ENCODE results near the gene TYROBP.

TYROBP gene

DNA sequence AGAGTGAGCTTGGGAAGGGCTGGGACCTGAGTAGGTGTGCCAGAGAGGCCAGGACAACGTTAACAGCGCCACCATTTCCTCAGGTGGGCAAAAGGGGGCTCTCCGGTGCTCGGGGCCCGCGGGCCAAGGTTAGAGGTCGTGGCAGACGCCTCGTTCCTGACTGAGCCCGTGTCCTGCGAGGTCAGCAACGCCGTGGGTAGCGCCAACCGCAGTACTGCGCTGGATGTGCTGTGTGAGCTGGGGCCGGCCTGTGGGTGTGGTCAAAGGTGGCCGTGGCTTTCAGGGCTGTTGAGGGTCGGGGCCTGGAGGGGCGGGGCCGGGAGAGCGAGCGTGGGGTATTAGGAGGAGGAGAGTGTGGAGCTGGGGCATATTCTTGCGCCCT is 47.7 kb downstream of the TYROBP start:
- no peak overlapping the region for H2AFZ ChIP-seq (ENCODE audit: low read length)
- H3K27me3 ChIP-seq (ENCODE audit: insufficient read depth, low read length, poor library complexity, severe bottlenecking): no peaks in the 10 kb centered on the region
- no peaks in the 10 kb centered on the region for H3K9me3 ChIP-seq (ENCODE audit: insufficient read depth, low read depth, low read length)
- H3K9me2 ChIP-seq (replicated peaks; ENCODE audit: low read depth, low read length): no peaks in the 10 kb centered on the region
- H3K4me1 ChIP-seq (ENCODE audit: insufficient read depth, low read length, poor library complexity, severe bottlenecking): peaks cover 4% of the 10 kb centered on the region
- no peaks in the 10 kb centered on the region for H3F3A ChIP-seq (ENCODE audit: low read depth)
- H3K36me3 ChIP-seq (ENCODE audit: insufficient read depth, low read length): no peaks in the 10 kb centered on the region
- no peak overlapping the region for H3K4me2 ChIP-seq (ENCODE audit: low read depth, low read length, poor library complexity, severe bottlenecking)
- no peak overlapping the region for H3K4me3 ChIP-seq (ENCODE audit: low read length, poor library complexity, severe bottlenecking)
- H4K20me1 ChIP-seq (ENCODE audit: insufficient read depth, low read length, poor library complexity, severe bottlenecking): no peaks in the 10 kb centered on the region
- H3K9ac ChIP-seq (ENCODE audit: low read depth, low read length, poor library complexity, severe bottlenecking): no peak overlapping the region
- H3K79me2 ChIP-seq (ENCODE audit: insufficient read depth, low read length): no peaks in the 10 kb centered on the region
- TF ChIP-seq EZH2phosphoT487 (IDR thresholded peaks at IDR 0.05; ENCODE audit: borderline replicate concordance): no peak
- TF ChIP-seq, protein P1, sequence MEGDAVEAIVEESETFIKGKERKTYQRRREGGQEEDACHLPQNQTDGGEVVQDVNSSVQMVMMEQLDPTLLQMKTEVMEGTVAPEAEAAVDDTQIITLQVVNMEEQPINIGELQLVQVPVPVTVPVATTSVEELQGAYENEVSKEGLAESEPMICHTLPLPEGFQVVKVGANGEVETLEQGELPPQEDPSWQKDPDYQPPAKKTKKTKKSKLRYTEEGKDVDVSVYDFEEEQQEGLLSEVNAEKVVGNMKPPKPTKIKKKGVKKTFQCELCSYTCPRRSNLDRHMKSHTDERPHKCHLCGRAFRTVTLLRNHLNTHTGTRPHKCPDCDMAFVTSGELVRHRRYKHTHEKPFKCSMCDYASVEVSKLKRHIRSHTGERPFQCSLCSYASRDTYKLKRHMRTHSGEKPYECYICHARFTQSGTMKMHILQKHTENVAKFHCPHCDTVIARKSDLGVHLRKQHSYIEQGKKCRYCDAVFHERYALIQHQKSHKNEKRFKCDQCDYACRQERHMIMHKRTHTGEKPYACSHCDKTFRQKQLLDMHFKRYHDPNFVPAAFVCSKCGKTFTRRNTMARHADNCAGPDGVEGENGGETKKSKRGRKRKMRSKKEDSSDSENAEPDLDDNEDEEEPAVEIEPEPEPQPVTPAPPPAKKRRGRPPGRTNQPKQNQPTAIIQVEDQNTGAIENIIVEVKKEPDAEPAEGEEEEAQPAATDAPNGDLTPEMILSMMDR (conservative IDR thresholded peaks at IDR 0.05; ENCODE audit: low read length): no peak

DNA sequence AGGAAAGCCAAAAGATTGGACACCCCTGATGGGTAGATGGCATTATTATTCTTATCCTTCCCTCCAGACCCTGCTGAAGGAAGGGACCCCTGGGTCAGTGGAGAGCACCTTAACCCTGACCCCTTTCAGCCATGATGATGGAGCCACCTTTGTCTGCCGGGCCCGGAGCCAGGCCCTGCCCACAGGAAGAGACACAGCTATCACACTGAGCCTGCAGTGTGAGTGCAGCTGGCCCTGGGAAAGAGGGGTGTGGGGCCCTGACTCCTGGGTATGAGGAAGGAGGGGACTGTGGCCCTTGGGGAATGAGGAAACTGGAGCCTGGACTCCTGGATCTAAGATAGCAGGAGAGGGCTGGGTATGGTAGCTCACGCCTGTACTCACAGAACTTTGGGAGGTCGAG is 48.7 kb downstream of the TYROBP start:
- Histone ChIP-seq H3K9me2 (replicated peaks; ENCODE audit: low read depth, low read length) (no peaks in the 10 kb centered on the region), H3K27me3 (ENCODE audit: insufficient read depth, low read length, poor library complexity, severe bottlenecking) (no peaks in the 10 kb centered on the region), H3K9me3 (ENCODE audit: insufficient read depth, low read depth, low read length) (no peaks in the 10 kb centered on the region), H3K36me3 (ENCODE audit: insufficient read depth, low read length) (no peaks in the 10 kb centered on the region), H3K4me3 (ENCODE audit: low read length, poor library complexity, severe bottlenecking) (no peak overlapping the region), H3K4me2 (ENCODE audit: low read depth, low read length, poor library complexity, severe bottlenecking) (no peak overlapping the region), H3F3A (ENCODE audit: low read depth) (no peaks in the 10 kb centered on the region), H3K4me1 (ENCODE audit: insufficient read depth, low read length, poor library complexity, severe bottlenecking) (peaks cover 4% of the 10 kb centered on the region), H4K20me1 (ENCODE audit: insufficient read depth, low read length, poor library complexity, severe bottlenecking) (no peaks in the 10 kb centered on the region), H3K9ac (ENCODE audit: low read depth, low read length, poor library complexity, severe bottlenecking) (no peak overlapping the region), H3K79me2 (ENCODE audit: insufficient read depth, low read length) (no peaks in the 10 kb centered on the region), H2AFZ (ENCODE audit: low read length) (no peak overlapping the region)
- no peak for TF ChIP-seq EZH2phosphoT487 (IDR thresholded peaks at IDR 0.05; ENCODE audit: borderline replicate concordance)
- TF ChIP-seq, protein P1 (conservative IDR thresholded peaks at IDR 0.05; ENCODE audit: low read length): no peak

DNA sequence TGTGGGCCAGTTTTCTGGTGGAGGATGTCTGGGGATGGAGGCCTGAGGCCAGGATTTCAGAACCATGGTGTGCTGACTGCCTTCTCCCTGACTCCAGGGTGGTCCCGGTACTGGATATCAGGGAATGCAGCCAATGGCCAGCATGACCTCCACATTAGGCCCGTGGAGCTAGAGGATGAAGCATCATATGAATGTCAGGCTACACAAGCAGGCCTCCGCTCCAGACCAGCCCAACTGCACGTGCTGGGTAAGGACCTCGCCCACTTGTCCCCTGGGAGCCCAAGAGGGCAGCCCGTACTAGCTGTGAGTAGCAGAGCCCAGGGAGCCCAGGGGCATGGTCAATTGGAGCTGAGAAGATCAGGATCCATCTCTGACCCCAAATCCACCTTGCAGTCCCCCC is 49.8 kb downstream of the TYROBP start:
- H3K4me3 ChIP-seq (ENCODE audit: low read length, poor library complexity, severe bottlenecking): no peak overlapping the region
- H3K36me3 ChIP-seq (ENCODE audit: insufficient read depth, low read length): no peaks in the 10 kb centered on the region
- H3F3A ChIP-seq (ENCODE audit: low read depth): no peaks in the 10 kb centered on the region
- no peaks in the 10 kb centered on the region for H3K9me3 ChIP-seq (ENCODE audit: insufficient read depth, low read depth, low read length)
- peaks cover 4% of the 10 kb centered on the region for H3K4me1 ChIP-seq (ENCODE audit: insufficient read depth, low read length, poor library complexity, severe bottlenecking)
- no peaks in the 10 kb centered on the region for H3K27me3 ChIP-seq (ENCODE audit: insufficient read depth, low read length, poor library complexity, severe bottlenecking)
- no peaks in the 10 kb centered on the region for H3K9me2 ChIP-seq (replicated peaks; ENCODE audit: low read depth, low read length)
- no peaks in the 10 kb centered on the region for H4K20me1 ChIP-seq (ENCODE audit: insufficient read depth, low read length, poor library complexity, severe bottlenecking)
- no peak overlapping the region for H3K4me2 ChIP-seq (ENCODE audit: low read depth, low read length, poor library complexity, severe bottlenecking)
- TF ChIP-seq, protein P1 (conservative IDR thresholded peaks at IDR 0.05; ENCODE audit: low read length): no peak
- no peak for TF ChIP-seq EZH2phosphoT487 (IDR thresholded peaks at IDR 0.05; ENCODE audit: borderline replicate concordance)
- H3K9ac ChIP-seq (ENCODE audit: low read depth, low read length, poor library complexity, severe bottlenecking): no peak overlapping the region
- H3K79me2 ChIP-seq (ENCODE audit: insufficient read depth, low read length): no peaks in the 10 kb centered on the region
- no peak overlapping the region for H2AFZ ChIP-seq (ENCODE audit: low read length)

Data from Loucy (cell line).